Mesendoderm (in vitro differentiated cells): ENCODE measurements around the gene ADD3.

ENCODE experiments used
- DNase-seq: peaks from one replicate; pipeline ENCODE4 v3.0.0; 2013
- H2AK5ac ChIP-seq: 2 replicates; pipeline ENCODE4 v1.6.1; 2013; ENCODE audit warnings: low read length, inconsistent platforms
- H2BK120ac ChIP-seq: 2 replicates; pipeline ENCODE4 v1.6.1; 2013; ENCODE audit warnings: low read depth, mild to moderate bottlenecking, low read length, moderate library complexity, mixed read lengths
- H2BK15ac ChIP-seq: replicated peaks from 2 replicates; pipeline ENCODE4 v1.6.1; 2013; ENCODE audit warnings: low read depth, mild to moderate bottlenecking, moderate library complexity
- H2BK5ac ChIP-seq: 2 replicates; pipeline ENCODE4 v1.6.1; 2013; ENCODE audit warnings: low read length, inconsistent platforms
- H3K18ac ChIP-seq: 2 replicates; pipeline ENCODE4 v1.6.1; 2013; ENCODE audit warnings: mild to moderate bottlenecking, low read length, mixed read lengths
- H3K23ac ChIP-seq: one replicate; pipeline ENCODE4 v1.6.1; 2013; ENCODE audit warnings: low read length
- H3K27ac ChIP-seq: 2 replicates; pipeline ENCODE4 v1.5.1; 2013; ENCODE audit warnings: low read depth, mild to moderate bottlenecking, inconsistent platforms, low read length, moderate library complexity
- H3K27me3 ChIP-seq: 2 replicates; pipeline ENCODE4 v1.6.1; 2013; ENCODE audit warnings: low read length, control low read depth, mild to moderate bottlenecking, inconsistent platforms; ENCODE audit not compliant: insufficient read depth, poor library complexity
- H3K36me3 ChIP-seq: 2 replicates; pipeline ENCODE4 v1.6.1; 2013; ENCODE audit warnings: low read length, inconsistent platforms; ENCODE audit not compliant: control insufficient read depth, insufficient read depth
- H3K4ac ChIP-seq: one replicate; pipeline ENCODE4 v1.6.1; 2013; ENCODE audit warnings: low read depth, mild to moderate bottlenecking, low read length, moderate library complexity
- H3K4me1 ChIP-seq: 2 replicates; pipeline ENCODE4 v1.6.1; 2013; ENCODE audit warnings: low read depth, low read length, inconsistent platforms; ENCODE audit not compliant: control insufficient read depth
- H3K4me2 ChIP-seq: 2 replicates; pipeline ENCODE4 v1.6.1; 2013; ENCODE audit warnings: low read length
- H3K4me3 ChIP-seq: 2 replicates; pipeline ENCODE4 v1.5.1; 2013; ENCODE audit warnings: mild to moderate bottlenecking, low read length
- H3K56ac ChIP-seq: one replicate; pipeline ENCODE4 v1.6.1; 2013; ENCODE audit warnings: low read length
- H3K79me1 ChIP-seq: 2 replicates; pipeline ENCODE4 v1.6.1; 2013; ENCODE audit warnings: low read length, inconsistent platforms
- H3K79me2 ChIP-seq: 2 replicates; pipeline ENCODE4 v1.6.1; 2013; ENCODE audit warnings: mild to moderate bottlenecking, low read length; ENCODE audit not compliant: control insufficient read depth, insufficient read depth
- H3K9ac ChIP-seq: 2 replicates; pipeline ENCODE4 v1.6.1; 2013; ENCODE audit warnings: low read length, inconsistent platforms
- H4K5ac ChIP-seq: one replicate; pipeline ENCODE4 v1.6.1; 2013; ENCODE audit warnings: low read length
- H4K8ac ChIP-seq: one replicate; pipeline ENCODE4 v1.6.1; 2013; ENCODE audit warnings: low read depth, mild to moderate bottlenecking, control low read depth, low read length, moderate library complexity
- WGBS: extraction: QIAGEN DNeasy Blood & Tissue Kit; methylation state at CpG from one replicate; pipeline ENCODE4 v1.1.7; 2013; ENCODE audit warnings: low lambda C conversion rate, missing lambda C conversion rate; ENCODE audit not compliant: insufficient coverage; ENCODE audit errors: extremely low coverage; 5-methylcytosine and 5-hydroxymethylcytosine counted together

ADD3 gene

DNA sequence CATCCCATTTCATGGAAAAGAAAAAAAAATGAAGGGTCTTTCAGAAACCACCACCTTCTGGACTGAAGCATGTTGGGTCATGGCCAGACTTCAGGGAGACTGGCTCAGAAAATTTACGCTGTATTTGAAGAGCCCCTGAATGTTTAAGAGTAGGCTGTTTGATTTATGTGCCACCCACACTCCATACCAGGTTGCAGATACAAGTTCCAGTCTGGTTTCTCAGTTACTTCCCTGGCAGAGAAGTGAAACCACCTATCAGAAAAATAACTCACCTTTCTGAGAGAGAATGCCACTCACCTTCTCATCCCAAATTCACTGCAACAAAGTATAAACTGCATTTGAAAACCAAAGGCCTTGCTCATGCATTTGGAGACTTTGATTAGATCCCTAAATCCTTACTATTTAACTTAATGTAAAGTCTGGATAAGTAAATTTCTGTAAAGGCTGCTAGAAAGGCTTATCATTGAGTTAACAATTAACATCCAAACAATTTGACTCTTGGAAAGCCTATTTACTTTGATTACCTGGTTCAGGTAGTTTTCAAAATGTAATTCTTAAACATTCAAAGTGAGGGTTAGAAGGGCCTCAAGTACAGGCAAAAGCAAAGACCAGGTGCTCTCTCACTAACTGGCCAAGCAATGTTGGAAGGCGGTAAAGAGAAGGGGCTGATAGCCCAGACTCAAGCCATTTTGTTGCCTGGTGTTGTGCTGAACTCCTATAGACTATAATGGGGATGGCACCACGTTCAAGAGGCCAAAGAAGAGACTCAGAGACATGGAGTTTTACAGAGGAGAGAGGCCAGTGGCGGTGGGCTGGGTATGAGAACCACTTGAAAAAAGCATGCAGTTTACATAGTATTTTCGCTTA is 12.8 kb upstream of the ADD3 start:
- no CpG with 5 or more reads among the region's 5 CpGs for WGBS
- Histone ChIP-seq H3K79me2 (no peaks in the 10 kb centered on the region), H3K9ac (no peak overlapping the region), H3K4me3 (no peak overlapping the region), H4K5ac (no peak overlapping the region), H3K4me1 (peaks cover 12% of the 10 kb centered on the region), H2BK15ac (no peak overlapping the region), H2BK120ac (no peak overlapping the region), H4K8ac (no peak overlapping the region), H3K36me3 (no peaks in the 10 kb centered on the region), H3K79me1 (no peaks in the 10 kb centered on the region), H3K27ac (no peak overlapping the region), H2AK5ac (no peak overlapping the region), H3K18ac (peak overlapping the region; percentile 68), H3K27me3 (no peaks in the 10 kb centered on the region), H3K23ac (no peak overlapping the region), H3K4ac (peak overlapping the region; percentile 70), H3K56ac (no peak overlapping the region), H3K4me2 (no peak overlapping the region), H2BK5ac (no peak overlapping the region)
- no peak for DNase-seq

DNA sequence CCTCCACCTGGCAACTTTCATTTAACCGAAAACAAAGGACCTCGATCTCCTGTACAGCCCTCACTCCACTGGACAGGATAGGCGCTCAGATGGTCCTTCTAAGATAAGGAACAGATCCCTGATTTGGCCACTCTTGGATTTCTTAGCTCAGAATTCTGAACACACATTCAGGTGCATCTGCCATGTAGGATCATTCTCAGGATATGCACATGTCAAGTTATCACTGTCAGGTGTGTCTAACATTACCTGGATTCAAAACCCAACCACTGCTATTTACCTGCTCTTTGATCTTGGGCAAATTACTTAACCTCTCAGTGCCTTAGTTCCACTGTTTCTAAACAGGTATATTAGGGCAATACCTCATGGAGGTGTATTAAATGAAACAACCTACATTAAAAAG is 12.2 kb upstream of the ADD3 start:
- Histone ChIP-seq H3K79me2 (no peaks in the 10 kb centered on the region), H3K4me2 (no peak overlapping the region), H3K27ac (no peak overlapping the region), H3K18ac (peak overlapping the region; percentile 11), H3K4ac (peak overlapping the region; percentile 70), H3K9ac (no peak overlapping the region), H2BK5ac (no peak overlapping the region), H3K27me3 (no peaks in the 10 kb centered on the region), H2BK15ac (no peak overlapping the region), H2AK5ac (no peak overlapping the region), H3K23ac (no peak overlapping the region), H3K56ac (no peak overlapping the region), H4K5ac (no peak overlapping the region), H3K4me1 (peaks cover 12% of the 10 kb centered on the region), H4K8ac (no peak overlapping the region), H3K4me3 (no peak overlapping the region), H3K36me3 (no peaks in the 10 kb centered on the region), H3K79me1 (no peaks in the 10 kb centered on the region), H2BK120ac (no peak overlapping the region)
- WGBS: no CpG with 5 or more reads among the region's 3 CpGs
- no peak for DNase-seq

DNA sequence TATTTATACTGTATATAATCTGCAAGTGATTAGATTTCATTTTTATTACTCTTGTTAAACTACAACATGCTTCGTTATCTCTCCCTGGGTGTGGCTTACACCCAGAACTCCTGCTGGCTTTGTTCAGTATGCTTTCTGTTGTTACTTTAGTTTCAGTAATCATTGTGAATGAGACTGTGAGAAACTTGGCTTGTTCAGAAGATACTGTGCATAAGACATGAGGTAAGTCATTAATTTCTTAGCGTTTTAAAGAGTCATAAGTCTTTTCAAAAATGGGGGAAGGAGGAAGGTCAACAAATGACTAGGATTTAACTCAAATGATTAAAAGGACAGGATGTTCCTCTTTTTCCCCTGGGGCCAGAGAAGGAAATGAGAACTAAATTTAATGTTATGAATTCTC is 11.6 kb upstream of the ADD3 start:
- H3K4ac ChIP-seq: no peak overlapping the region
- no peak overlapping the region for H4K8ac ChIP-seq
- H3K23ac ChIP-seq: no peak overlapping the region
- no peak overlapping the region for H3K18ac ChIP-seq
- H3K36me3 ChIP-seq: no peaks in the 10 kb centered on the region
- no CpG with 5 or more reads among the region's 2 CpGs for WGBS
- H2AK5ac ChIP-seq: no peak overlapping the region
- no peak overlapping the region for H3K56ac ChIP-seq
- no peak overlapping the region for H4K5ac ChIP-seq
- no peaks in the 10 kb centered on the region for H3K79me1 ChIP-seq
- H3K79me2 ChIP-seq: no peaks in the 10 kb centered on the region
- no peak overlapping the region for H3K27ac ChIP-seq
- no peak overlapping the region for H3K9ac ChIP-seq
- H2BK5ac ChIP-seq: no peak overlapping the region
- peaks cover 12% of the 10 kb centered on the region for H3K4me1 ChIP-seq
- H3K27me3 ChIP-seq: no peaks in the 10 kb centered on the region
- no peak overlapping the region for H3K4me3 ChIP-seq
- H2BK120ac ChIP-seq: no peak overlapping the region
- H2BK15ac ChIP-seq: peak overlapping the region; percentile 36
- H3K4me2 ChIP-seq: no peak overlapping the region
- no peak for DNase-seq

DNA sequence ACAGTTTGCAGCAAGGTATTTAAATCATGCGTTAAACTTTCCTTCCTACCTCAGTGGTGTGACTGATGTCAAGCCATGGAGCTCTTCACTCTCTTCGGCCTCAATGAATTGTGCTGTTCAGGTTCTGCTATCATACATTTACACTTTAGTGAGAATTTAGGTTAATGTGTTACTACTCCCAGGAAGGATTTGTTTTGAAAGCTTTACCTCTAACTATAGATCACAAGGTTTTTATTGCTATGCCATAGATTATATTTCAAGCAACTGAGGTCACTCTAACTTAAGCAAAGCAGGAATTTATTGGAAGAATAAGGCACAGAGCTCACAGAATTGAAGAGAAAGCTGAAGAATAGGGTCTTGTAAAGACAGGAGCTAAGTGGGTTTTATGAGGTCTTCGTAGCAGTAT is 11.0 kb upstream of the ADD3 start:
- Histone ChIP-seq H3K27me3 (no peaks in the 10 kb centered on the region), H3K4me2 (no peak overlapping the region), H3K4me3 (no peak overlapping the region), H2BK120ac (no peak overlapping the region), H3K4ac (no peak overlapping the region), H3K36me3 (no peaks in the 10 kb centered on the region), H3K9ac (no peak overlapping the region), H2AK5ac (no peak overlapping the region), H3K4me1 (peaks cover 12% of the 10 kb centered on the region), H3K56ac (no peak overlapping the region), H4K5ac (no peak overlapping the region), H4K8ac (no peak overlapping the region), H3K23ac (no peak overlapping the region), H3K79me2 (no peaks in the 10 kb centered on the region), H2BK15ac (peak overlapping the region; percentile 36), H3K79me1 (no peaks in the 10 kb centered on the region), H3K27ac (no peak overlapping the region), H2BK5ac (no peak overlapping the region), H3K18ac (no peak overlapping the region)
- DNase-seq: no peak
- no CpG with 5 or more reads among the region's 3 CpGs for WGBS

DNA sequence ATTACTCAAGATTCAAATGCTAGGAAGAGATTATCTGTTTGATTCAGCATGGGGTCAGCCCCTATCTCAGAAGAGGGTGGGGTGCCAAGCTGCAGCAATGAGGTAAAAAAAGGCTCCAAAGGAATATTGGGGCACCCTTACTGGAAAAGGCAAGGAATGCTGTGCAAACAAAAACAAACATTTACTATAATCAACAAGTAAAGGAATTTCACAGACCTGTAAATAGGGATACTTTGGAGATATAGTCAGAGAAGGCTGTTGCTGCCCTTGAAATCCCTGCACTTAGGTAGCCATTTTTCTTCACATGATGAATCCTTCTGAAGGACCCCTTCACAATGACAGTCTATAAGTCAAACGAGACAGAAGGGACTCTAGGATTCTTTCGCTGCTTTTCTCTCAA is 10.6 kb upstream of the ADD3 start:
- peak; percentile 74 for DNase-seq
- Histone ChIP-seq H2BK120ac (peak overlapping the region; percentile 28), H3K4me1 (peaks cover 12% of the 10 kb centered on the region), H3K23ac (no peak overlapping the region), H2AK5ac (no peak overlapping the region), H3K79me2 (no peaks in the 10 kb centered on the region), H2BK5ac (no peak overlapping the region), H4K5ac (no peak overlapping the region), H3K4ac (no peak overlapping the region), H3K79me1 (no peaks in the 10 kb centered on the region), H3K4me2 (no peak overlapping the region), H2BK15ac (no peak overlapping the region), H3K56ac (no peak overlapping the region), H3K4me3 (no peak overlapping the region), H3K27me3 (no peaks in the 10 kb centered on the region), H3K18ac (no peak overlapping the region), H4K8ac (no peak overlapping the region), H3K9ac (no peak overlapping the region), H3K27ac (no peak overlapping the region), H3K36me3 (no peaks in the 10 kb centered on the region)
- no CpG with 5 or more reads among the region's 2 CpGs for WGBS

DNA sequence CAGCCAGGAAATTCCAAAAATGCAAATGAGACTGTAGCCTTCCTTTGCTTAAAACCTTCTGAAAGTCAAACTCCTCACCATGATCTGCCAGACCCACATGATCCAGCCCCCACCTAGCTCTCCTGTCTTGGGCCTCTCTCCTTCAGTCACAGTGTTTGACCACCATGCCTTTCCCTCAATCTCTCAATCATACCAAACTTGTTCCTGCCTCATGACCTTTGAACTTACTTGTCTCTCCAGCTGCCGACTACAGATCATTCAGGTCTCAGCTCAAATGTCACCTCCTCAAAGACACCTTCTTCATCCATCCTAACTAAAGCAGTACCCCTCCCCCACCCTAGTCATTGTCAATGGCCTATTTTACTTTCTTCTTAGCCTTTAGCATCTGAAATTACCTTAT is 9.3 kb upstream of the ADD3 start:
- H3K4me3 ChIP-seq: no peak overlapping the region
- no CpG with 5 or more reads among the region's 1 CpG for WGBS
- no peak overlapping the region for H3K9ac ChIP-seq

More for the DNA sequence above, 9.3 kb upstream of the ADD3 start:
- DNase-seq: no peak
- no peak overlapping the region for H2BK15ac ChIP-seq
- no peaks in the 10 kb centered on the region for H3K79me2 ChIP-seq
- H2BK5ac ChIP-seq: no peak overlapping the region
- no peaks in the 10 kb centered on the region for H3K36me3 ChIP-seq
- no peak overlapping the region for H3K23ac ChIP-seq
- H2BK120ac ChIP-seq: no peak overlapping the region
- peaks cover 12% of the 10 kb centered on the region for H3K4me1 ChIP-seq
- no peak overlapping the region for H4K8ac ChIP-seq
- no peak overlapping the region for H3K4me2 ChIP-seq
- H3K27me3 ChIP-seq: no peaks in the 10 kb centered on the region
- no peak overlapping the region for H3K27ac ChIP-seq
- no peak overlapping the region for H3K18ac ChIP-seq
- no peak overlapping the region for H3K4ac ChIP-seq
- no peak overlapping the region for H3K56ac ChIP-seq
- no peak overlapping the region for H2AK5ac ChIP-seq
- no peak overlapping the region for H4K5ac ChIP-seq
- H3K79me1 ChIP-seq: no peaks in the 10 kb centered on the region
